Activated CD4-positive, alpha-beta T cell treated with anti-CD3 and anti-CD28 coated beads, Interleukin-2, amount 50 U/mL, for 1 hour (primary cell): ENCODE measurements around the gene GPC6.
"Not testable (repeated sequence)": the region's sequence is repeated elsewhere in the genome, so short reads cannot be mapped to it uniquely, and the experiment has no call there.

ENCODE experiments used
- DNase-seq: peaks from one replicate; pipeline ENCODE4 v3.0.0-alpha.2; 2020

GPC6 gene

DNA sequence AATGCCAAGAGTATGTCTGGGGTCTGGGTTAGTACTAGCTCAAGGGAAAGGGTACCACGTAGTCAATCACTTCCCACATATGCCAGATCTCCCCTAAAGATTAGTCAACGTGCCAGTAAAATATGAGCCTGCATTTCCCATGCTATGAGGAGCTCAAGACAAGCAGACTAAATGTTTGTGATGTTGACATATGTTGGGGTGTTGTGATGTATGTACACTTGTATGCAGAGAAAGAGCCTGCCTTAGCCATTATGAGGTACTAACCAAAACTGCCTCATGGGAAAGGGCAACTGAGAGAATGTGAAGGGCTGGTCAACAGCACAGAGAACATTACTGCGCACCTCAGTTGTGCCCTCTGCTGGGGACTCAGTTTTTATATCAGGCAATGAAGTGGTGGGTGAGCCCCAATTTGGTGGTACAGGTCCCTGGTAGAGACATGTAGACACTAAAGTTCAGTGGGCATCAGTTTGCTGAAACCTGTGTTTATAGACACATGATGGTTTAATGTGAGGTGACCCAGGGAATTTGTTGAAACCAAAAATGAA lies 965.9 kb downstream of the GPC6 start:
- no peak for DNase-seq

DNA sequence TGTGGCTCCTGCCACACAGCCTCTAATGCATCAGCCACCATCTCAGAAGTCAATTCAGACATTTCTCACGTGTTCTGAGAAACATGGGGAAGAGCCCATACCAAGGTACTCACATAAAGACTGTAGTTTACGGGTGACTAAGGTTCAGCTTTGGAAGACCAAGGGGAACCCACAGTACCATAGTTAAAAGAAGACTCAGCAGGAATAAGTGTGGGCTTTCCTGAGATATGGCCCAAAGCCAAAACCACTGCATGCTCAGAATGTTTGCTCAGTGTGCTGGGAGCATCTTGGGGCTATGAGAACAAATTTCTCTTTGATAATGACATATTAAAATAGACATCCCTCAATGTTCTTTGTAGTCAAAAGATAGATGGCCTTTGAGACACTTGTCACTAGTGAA lies 969.1 kb downstream of the GPC6 start:
- no peak for DNase-seq

DNA sequence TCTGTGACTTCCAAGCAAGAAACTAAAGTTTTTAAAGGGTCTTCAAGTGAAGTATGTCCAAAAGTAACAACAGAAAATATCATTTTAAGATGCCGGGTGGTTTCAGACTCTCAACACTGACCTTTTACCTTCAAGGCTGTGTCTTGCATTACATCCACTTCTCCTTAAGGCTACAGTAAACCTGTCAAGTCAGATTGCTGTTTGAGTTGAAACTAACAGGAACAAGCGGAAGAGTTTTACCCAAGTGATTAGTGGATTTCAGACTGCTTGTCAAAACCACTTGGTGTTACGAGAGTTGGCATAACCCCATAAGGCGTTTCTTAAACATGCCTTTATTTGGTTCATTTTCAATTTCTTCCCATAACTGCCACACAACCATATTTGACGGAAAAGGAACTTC lies 969.8 kb downstream of the GPC6 start:
- DNase-seq, result no peak

DNA sequence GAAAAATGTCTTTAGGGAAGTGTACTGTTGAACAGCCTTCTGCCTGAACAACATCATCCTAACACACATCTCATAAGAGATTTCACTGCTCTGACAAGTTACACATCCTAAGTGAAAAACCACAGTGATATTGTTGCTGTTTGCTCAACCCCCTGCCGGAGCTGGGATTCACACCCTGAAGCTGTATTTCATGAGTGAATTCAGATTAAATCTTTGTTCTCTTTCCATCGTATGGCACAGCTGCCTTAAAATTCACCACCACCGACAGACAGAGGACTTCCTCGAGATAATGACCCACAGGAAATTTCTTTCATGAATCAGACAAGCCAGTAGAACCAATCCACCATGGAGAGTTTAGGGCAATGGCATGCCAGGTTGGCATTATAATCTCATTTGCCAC lies 972.1 kb downstream of the GPC6 start:
- DNase-seq, result no peak

DNA sequence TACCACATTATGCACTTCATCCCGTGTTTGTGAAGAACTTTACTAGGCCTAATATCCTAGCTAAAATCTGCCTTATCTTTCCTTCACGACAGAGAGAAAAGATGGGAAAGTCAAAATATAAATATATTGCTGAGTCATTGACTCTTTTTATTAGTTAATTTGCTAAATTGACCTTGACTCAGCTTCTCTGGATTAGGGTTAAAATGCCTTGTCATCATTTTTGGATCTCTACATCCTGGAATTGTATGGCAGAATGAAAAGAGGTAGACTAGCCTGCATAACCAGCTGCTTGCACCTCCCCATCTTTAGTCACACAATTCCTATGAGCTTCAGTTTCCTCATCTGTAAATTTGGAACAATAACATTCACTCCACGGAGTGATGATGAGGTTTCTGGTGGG lies 972.5 kb downstream of the GPC6 start:
- DNase-seq, result no peak

DNA sequence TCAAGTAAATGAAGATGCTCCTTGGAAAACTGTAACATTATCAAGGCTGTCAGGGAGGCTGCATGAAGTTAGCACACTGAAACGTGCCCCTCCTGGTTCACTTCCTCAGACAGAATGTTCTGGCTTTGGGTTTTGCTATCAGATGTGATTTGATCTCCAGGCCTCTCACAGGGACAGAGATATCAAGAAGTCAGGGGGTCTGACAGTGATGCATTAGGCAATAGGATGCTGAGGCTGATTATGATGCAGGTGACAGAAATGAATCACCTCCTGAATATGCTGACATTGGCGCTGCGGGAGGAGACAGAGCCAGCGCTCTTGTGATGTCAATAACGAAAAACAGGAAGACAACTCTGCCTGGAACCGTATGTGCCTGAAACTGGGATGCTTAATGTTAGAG lies 974.4 kb downstream of the GPC6 start:
- DNase-seq, result no peak

GRCh38 chr13:94204163-94204562 lies 977.6 kb downstream of the GPC6 start:
- DNase-seq, result no peak

- no peak for DNase-seq
These were observed 978.3 kb downstream of the GPC6 start for GRCh38 chr13:94204946-94205345.

GRCh38 chr13:94205896-94206295 lies 979.3 kb downstream of the GPC6 start:
- no peak for DNase-seq

GRCh38 chr13:94209117-94209516 lies 982.5 kb downstream of the GPC6 start:
- no peak for DNase-seq

GRCh38 chr13:94209913-94210312 lies 983.3 kb downstream of the GPC6 start:
- not testable (repeated sequence) for DNase-seq

DNA sequence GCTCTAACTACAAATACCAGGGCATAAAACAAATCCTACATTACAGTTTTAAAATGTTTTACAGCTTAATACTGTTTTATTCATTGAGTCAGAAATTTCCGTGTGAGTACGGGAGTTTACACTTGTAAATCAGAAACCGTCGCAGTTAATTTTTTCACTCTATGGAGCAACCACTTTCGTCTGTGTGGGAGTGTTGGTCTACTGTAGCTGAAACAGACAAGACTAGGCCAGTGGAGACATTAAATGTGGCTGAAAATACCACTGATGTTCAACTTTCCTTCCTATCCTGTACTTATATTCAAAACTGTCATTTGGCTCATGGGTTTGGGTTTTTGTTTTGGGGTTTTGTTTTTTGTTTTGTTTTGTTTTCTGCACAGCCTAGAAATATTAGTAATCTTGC lies 984.2 kb downstream of the GPC6 start:
- no peak for DNase-seq

- DNase-seq, result no peak
These were observed 985.6 kb downstream of the GPC6 start for GRCh38 chr13:94212196-94212595.

- DNase-seq, result no peak
These were observed 987.5 kb downstream of the GPC6 start for GRCh38 chr13:94214121-94214520.

GRCh38 chr13:94214975-94215374 lies 988.4 kb downstream of the GPC6 start:
- no peak for DNase-seq

DNA sequence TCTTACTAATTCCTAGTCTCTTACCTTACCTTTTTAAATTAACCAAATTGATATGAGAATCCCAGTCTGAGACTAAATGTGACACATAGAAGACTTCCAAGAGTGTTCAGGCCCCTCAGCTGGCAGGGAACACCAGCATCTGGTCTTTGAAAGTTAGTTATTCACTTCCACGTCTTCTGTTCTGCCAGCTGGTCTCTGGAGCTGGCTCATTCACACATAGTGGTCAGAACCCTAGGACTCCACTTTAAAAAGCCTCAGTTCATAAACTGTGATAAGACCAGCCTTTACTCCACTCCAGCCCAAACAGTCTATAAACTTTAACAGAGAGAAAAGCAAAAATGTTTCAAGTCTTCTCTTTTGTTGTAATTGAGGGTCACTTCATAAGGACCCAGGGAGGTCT lies 989.9 kb downstream of the GPC6 start:
- no peak for DNase-seq

DNA sequence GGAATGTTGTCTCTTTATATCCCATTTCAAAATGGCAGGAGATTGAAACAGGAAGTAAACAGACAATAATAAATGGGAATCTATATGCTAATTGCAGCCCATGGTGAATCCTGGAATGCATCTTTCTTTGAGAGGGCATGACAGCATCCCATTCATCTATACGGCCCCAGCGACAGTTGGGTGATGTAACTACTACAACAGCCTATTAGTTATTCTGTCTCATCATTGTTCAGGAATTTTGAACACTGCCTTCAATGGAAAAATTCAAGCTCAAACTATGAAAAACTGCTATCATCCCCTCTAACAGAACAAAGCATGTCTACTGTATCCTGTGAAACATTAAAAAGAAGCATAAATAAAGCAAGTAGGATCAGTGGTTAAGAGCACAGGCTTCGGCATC lies 990.8 kb downstream of the GPC6 start:
- DNase-seq, result no peak

DNA sequence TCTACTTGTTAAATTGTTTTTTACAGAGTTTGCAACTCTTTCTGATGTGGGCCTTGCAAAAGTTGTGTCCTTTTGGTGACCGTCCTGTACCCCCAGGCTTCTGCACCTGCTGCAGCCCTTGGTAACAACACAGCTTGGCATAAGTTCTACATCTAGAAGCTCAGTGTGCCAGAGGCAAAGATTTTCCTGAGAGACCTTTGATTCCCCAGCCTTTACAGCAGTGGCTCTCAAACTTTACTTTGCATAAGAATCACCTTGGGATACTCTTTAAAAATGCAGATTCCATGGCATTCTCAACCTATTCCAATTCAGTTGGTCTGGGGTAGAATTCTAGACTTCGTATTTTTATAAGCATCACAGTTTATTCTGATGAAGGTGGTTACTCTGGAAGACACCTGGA lies 991.9 kb downstream of the GPC6 start:
- DNase-seq, result no peak

DNA sequence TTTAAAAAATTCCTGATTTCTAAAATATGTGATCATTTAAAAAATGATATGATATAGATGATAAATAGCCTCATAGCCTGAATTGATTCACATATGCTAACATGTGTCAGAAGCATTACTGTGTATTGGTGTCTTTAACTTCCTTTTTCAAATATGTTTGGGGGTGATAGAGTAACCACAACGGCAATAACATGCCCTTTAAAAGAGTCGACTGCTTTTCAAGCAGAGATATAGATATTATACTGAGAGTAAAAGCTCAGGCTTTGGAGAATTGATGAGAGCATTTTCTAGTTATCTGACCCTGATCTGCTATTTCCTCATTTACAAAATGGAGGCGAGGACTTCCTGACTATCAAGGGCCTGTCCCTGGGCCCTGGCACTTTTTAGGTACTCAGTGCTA lies 992.3 kb downstream of the GPC6 start:
- DNase-seq, result no peak

GRCh38 chr13:94224670-94225069 lies 998.1 kb downstream of the GPC6 start:
- DNase-seq, result no peak

DNA sequence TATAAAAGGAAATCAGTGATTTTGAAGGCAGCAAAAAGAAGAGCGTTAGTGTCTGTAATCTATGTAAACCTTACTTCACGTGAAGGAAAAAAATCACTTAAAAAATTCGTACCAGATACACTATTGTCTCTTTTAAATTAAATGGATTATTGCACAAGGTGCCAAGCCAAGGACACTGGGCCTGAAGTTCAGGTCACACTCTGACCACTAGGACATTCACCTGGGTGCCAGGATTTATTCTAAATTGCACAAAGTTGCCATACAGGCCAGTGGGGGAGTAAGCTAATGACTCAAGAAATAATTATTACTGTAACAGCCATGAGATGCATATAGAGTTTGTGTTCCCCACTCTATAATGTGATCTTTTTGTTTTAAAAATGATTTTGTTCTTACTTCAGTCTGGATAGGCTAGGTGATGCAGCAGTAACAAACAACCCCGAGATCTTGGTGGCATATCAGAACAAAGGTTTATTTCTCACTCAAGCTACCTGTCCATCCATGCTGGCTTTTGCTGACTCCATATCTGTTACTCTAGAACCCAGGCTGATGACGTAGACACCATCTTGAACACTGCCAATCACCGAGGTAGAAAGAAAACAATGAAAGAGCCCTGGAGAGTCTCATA lies 1000.8 kb downstream of the GPC6 start:
- no peak for DNase-seq

- DNase-seq, result no peak
These were observed 1002.2 kb downstream of the GPC6 start for GRCh38 chr13:94228763-94229162.

DNA sequence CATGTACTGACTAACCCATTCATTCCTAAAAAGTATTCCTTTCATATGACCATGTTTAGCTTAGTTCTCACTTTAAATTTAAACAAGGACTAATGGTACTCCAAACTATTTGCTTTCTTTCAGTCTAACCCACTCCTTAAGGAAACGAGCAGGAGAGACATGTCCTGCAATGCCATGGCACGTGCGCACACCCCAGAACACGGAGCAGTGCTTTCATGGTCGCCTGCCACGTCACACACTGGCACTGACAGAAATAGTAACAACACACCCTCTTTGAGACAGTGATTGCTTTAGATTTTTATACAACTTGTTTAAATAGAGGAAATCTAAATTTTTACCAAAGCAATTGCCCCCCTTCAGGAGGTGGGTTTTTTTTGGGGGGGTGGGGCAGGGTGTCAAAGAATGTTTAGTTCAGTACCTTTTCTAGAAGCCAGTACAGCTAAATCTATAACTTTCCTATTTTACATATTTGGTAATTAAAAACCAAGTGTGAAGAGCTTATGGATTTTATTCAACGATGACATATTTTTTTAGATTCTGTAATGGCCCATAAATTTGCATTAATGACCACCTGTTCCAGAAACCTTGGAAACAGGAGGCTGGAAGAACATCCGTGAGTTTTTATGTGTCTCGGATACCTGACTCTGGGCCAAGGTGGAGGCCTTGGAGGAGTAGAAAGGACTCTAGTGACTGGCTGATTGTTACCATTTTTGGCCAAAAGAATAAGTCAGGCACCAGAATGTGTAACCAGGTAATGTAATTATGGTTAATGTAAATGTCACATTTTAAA lies 1005.7 kb downstream of the GPC6 start:
- DNase-seq, result no peak

GRCh38 chr13:94232956-94233355 lies 1006.3 kb downstream of the GPC6 start:
- DNase-seq, result no peak

GRCh38 chr13:94233401-94233800 lies 1006.8 kb downstream of the GPC6 start:
- DNase-seq, result no peak
